Smooth muscle cell (in vitro differentiated cells): Measurements from ENCODE around the gene SBDS. TPM values are rescaled to one million over a fixed set of nuclear protein-coding genes. Genes with fewer than 3 reads are reported as not detected.
"Not testable (repeated sequence)": the region's sequence is repeated elsewhere in the genome, so short reads cannot be mapped to it uniquely, and the experiment has no call there.

ENCODE experiments used
- DNase-seq: peaks from one replicate; lab custom pipeline; 2025; ENCODE audit not compliant: unreplicated experiment; lab: John Stamatoyannopoulos, UW
- H2AFZ ChIP-seq: fragments of 200-600 bp; sonication (generic); 2 replicates; pipeline ENCODE4 v1.6.0; 2016; ENCODE audit warnings: antibody characterized with exemption, low read depth, mild to moderate bottlenecking
- H3F3A ChIP-seq: fragments of 200-600 bp; sonication (generic); 2 replicates; pipeline ENCODE4 v1.6.0; 2017; ENCODE audit warnings: antibody characterized with exemption, low read depth
- H3K27ac ChIP-seq: fragments of 200-600 bp; sonication (generic); 2 replicates; pipeline ENCODE4 v1.5.1; 2016; ENCODE audit warnings: low read depth, mild to moderate bottlenecking
- H3K27me3 ChIP-seq: fragments of 200-600 bp; sonication (generic); 2 replicates; pipeline ENCODE4 v1.6.1; 2016; ENCODE audit warnings: low read depth, mild to moderate bottlenecking
- H3K36me3 ChIP-seq: fragments of 200-600 bp; sonication (generic); 2 replicates; pipeline ENCODE4 v1.5.1; 2016; ENCODE audit warnings: low read depth
- H3K4me1 ChIP-seq: fragments of 200-600 bp; sonication (generic); 2 replicates; pipeline ENCODE4 v1.5.1; 2016; ENCODE audit warnings: low read depth
- H3K4me2 ChIP-seq: fragments of 200-600 bp; sonication (generic); 2 replicates; pipeline ENCODE4 v1.6.0; 2016; ENCODE audit warnings: mild to moderate bottlenecking
- H3K4me3 ChIP-seq: fragments of 200-600 bp; sonication (generic); 2 replicates; pipeline ENCODE4 v1.5.1; 2016; ENCODE audit warnings: mild to moderate bottlenecking
- H3K79me2 ChIP-seq: fragments of 200-600 bp; sonication (generic); 2 replicates; pipeline ENCODE4 v1.6.0; 2016; ENCODE audit warnings: low read depth, mild to moderate bottlenecking
- H3K9ac ChIP-seq: fragments of 200-600 bp; sonication (generic); 2 replicates; pipeline ENCODE4 v1.6.0; 2016; ENCODE audit warnings: low read depth
- H3K9me3 ChIP-seq: fragments of 200-600 bp; sonication (generic); replicated peaks from 2 replicates; pipeline ENCODE4 v1.5.1; 2016; ENCODE audit warnings: low read depth
- H4K20me1 ChIP-seq: fragments of 200-600 bp; sonication (generic); 2 replicates; pipeline ENCODE4 v1.6.0; 2016; ENCODE audit warnings: low read depth
- CTCF ChIP-seq: fragments of 200-600 bp; sonication (generic); IDR thresholded peaks from 2 replicates; pipeline ENCODE4 v1.5.1; 2017; ENCODE audit warnings: borderline replicate concordance, mild to moderate bottlenecking, antibody characterized with exemption; ENCODE audit not compliant: insufficient read depth, poor library complexity, severe bottlenecking
- WGBS: methylation state at CpG from one replicate; pipeline ENCODE4 v1.1.7; 2016; ENCODE audit warnings: low lambda C conversion rate; 5-methylcytosine and 5-hydroxymethylcytosine counted together
- polyA plus RNA-seq: library from polyadenylated mRNA; unstranded; fragments of >200 nt; fragmentation: Nextera tagmentation; extraction: Ambion mirVana; gene quantifications from 2 replicates; pipeline ENCODE4 v1.2.1, GENCODE V29; 2016
- total RNA-seq: library from RNA; depleted of rRNA; stranded (reverse); fragments of >200 nt; gene quantifications from 2 replicates; pipeline ENCODE4 v1.2.3, GENCODE V29; 2014

SBDS gene
- total and polyA plus RNA-seq, 2 experiments from 2014 or later = 107 to 133 TPM

- H2AFZ ChIP-seq = no peak overlapping the region
- no peak overlapping the region for H3K4me3 ChIP-seq
- H3K9me3 ChIP-seq = no peaks in the 10 kb centered on the region
- no peak for TF ChIP-seq CTCF
- no peak overlapping the region for H3K27ac ChIP-seq
- H3K9ac ChIP-seq = no peak overlapping the region
- 77% methylated on average over 8 of the region's 8 CpGs for WGBS
- peaks cover 11% of the 10 kb centered on the region for H3K36me3 ChIP-seq
- H3K27me3 ChIP-seq = no peaks in the 10 kb centered on the region
- no peaks in the 10 kb centered on the region for H3F3A ChIP-seq
- H3K79me2 ChIP-seq = no peaks in the 10 kb centered on the region
- DNase-seq = no peak
- no peaks in the 10 kb centered on the region for H3K4me1 ChIP-seq
- H3K4me2 ChIP-seq = no peak overlapping the region
- no peaks in the 10 kb centered on the region for H4K20me1 ChIP-seq
Measured at GRCh38 chr7:67019562-67020390, 24.4 kb upstream of the SBDS start.

GRCh38 chr7:67018940-67019339 is 23.6 kb upstream of the SBDS start:
- Histone ChIP-seq H3K9me3 (no peaks in the 10 kb centered on the region), H3F3A (no peaks in the 10 kb centered on the region), H3K9ac (no peak overlapping the region), H3K4me3 (no peak overlapping the region), H3K27me3 (no peaks in the 10 kb centered on the region), H3K79me2 (no peaks in the 10 kb centered on the region), H3K27ac (no peak overlapping the region), H3K4me2 (no peak overlapping the region), H4K20me1 (no peaks in the 10 kb centered on the region), H2AFZ (no peak overlapping the region), H3K36me3 (peaks cover 11% of the 10 kb centered on the region), H3K4me1 (no peaks in the 10 kb centered on the region)
- 76% methylated on average over 7 of the region's 7 CpGs for WGBS
- no peak for TF ChIP-seq CTCF
- DNase-seq = no peak

- H3K4me2 ChIP-seq, H3K4me1 ChIP-seq, H3K4me3 ChIP-seq, H3K27ac ChIP-seq, DNase-seq, H3K27me3 ChIP-seq, H3K9me3 ChIP-seq, H3F3A ChIP-seq, H4K20me1 ChIP-seq, H3K9ac ChIP-seq, H2AFZ ChIP-seq, H3K79me2 ChIP-seq: not testable (repeated sequence)
- peaks cover 11% of the 10 kb centered on the region for H3K36me3 ChIP-seq
- WGBS = 100% methylated on average over 8 of the region's 8 CpGs
Measured at GRCh38 chr7:67017971-67018370, 22.6 kb upstream of the SBDS start.

GRCh38 chr7:67014076-67014622 is 18.8 kb upstream of the SBDS start:
- WGBS = 98% methylated on average over 9 of the region's 9 CpGs

GRCh38 chr7:67009677-67010076 is 14.3 kb upstream of the SBDS start:
- DNase-seq, H4K20me1 ChIP-seq, H3K9ac ChIP-seq, H3K79me2 ChIP-seq, H3F3A ChIP-seq, H2AFZ ChIP-seq, H3K27ac ChIP-seq, H3K4me3 ChIP-seq, H3K27me3 ChIP-seq, H3K9me3 ChIP-seq, H3K4me1 ChIP-seq, H3K36me3 ChIP-seq, H3K4me2 ChIP-seq: not testable (repeated sequence)
- 97% methylated on average over 3 of the region's 3 CpGs for WGBS

More at GRCh38 chr7:67014076-67014622, 18.8 kb upstream of the SBDS start:
- H3K9me3 ChIP-seq, H3K79me2 ChIP-seq, H4K20me1 ChIP-seq, H3K27ac ChIP-seq, H3K27me3 ChIP-seq, H3K36me3 ChIP-seq, H3F3A ChIP-seq, H3K9ac ChIP-seq, H2AFZ ChIP-seq, H3K4me2 ChIP-seq, H3K4me1 ChIP-seq, DNase-seq, H3K4me3 ChIP-seq: not testable (repeated sequence)
